ENCODE data around the gene DDX28. TPM values are rescaled to one million over a fixed set of nuclear protein-coding genes. Genes with fewer than 3 reads are reported as not detected.

The DDX28 gene
- total RNA-seq, 1 experiment from 2014 or later = 15.1 TPM

Other genes with a start within 250 kb of the DDX28 start
- 1.7 and 3.2 TPM in 2 replicates for gene RANBP10, start 216.7 kb downstream of the DDX28 start, total RNA-seq (2014; rRNA removed; shearing (Covaris generic))
- 0.48 TPM in 1 of 2 replicates, not detected in the other for gene TSNAXIP1, start 216.3 kb downstream of the DDX28 start, total RNA-seq (2014; rRNA removed; shearing (Covaris generic))
- 39.5 and 43.7 TPM in 2 replicates for gene THAP11, start 180.9 kb downstream of the DDX28 start, total RNA-seq (2014; rRNA removed; shearing (Covaris generic))
- gene NUTF2, start 176.3 kb downstream of the DDX28 start, total RNA-seq (2014; rRNA removed; shearing (Covaris generic)) = 95.0 and 256 TPM in 2 replicates
- gene CENPT, start 175.5 kb downstream of the DDX28 start, total RNA-seq (2014; rRNA removed; shearing (Covaris generic)) = 12.0 and 20.8 TPM in 2 replicates
- gene EDC4, start 150.2 kb downstream of the DDX28 start, total RNA-seq (2014; rRNA removed; shearing (Covaris generic)) = 28.3 and 35.3 TPM in 2 replicates
- gene NRN1L, start 138.3 kb downstream of the DDX28 start, total RNA-seq (2014; rRNA removed; shearing (Covaris generic)) = not detected in 2 replicates
- gene PSKH1, start 130.0 kb downstream of the DDX28 start, total RNA-seq (2014; rRNA removed; shearing (Covaris generic)) = 7.7 and 8.1 TPM in 2 replicates
- 0.25 TPM in 1 of 2 replicates, not detected in the other for gene CTRL, start 91.4 kb downstream of the DDX28 start, total RNA-seq (2014; rRNA removed; shearing (Covaris generic))
- 48.7 and 65.7 TPM in 2 replicates for gene PSMB10, start 86.4 kb downstream of the DDX28 start, total RNA-seq (2014; rRNA removed; shearing (Covaris generic))
- 1.1 TPM in 1 of 2 replicates, not detected in the other for gene LCAT, start 79.1 kb downstream of the DDX28 start, total RNA-seq (2014; rRNA removed; shearing (Covaris generic))
- 9.3 and 13.9 TPM in 2 replicates for gene SLC12A4, start 54.6 kb downstream of the DDX28 start, total RNA-seq (2014; rRNA removed; shearing (Covaris generic))
- gene DPEP3, start 42.7 kb downstream of the DDX28 start, total RNA-seq (2014; rRNA removed; shearing (Covaris generic)) = not detected in 2 replicates
- not detected in 2 replicates for gene DPEP2, start 23.7 kb downstream of the DDX28 start, total RNA-seq (2014; rRNA removed; shearing (Covaris generic))
- not detected in 2 replicates for gene DPEP2NB, start 7.3 kb downstream of the DDX28 start, total RNA-seq (2014; rRNA removed; shearing (Covaris generic))
- 23.6 and 25.3 TPM in 2 replicates for gene DUS2, start 52 bp upstream of the DDX28 start, total RNA-seq (2014; rRNA removed; shearing (Covaris generic))
- gene NFATC3, start 62.1 kb upstream of the DDX28 start, total RNA-seq (2014; rRNA removed; shearing (Covaris generic)) = 22.3 and 24.9 TPM in 2 replicates
- 0.21 TPM in 1 of 2 replicates, not detected in the other for gene ESRP2, start 212.9 kb upstream of the DDX28 start, total RNA-seq (2014; rRNA removed; shearing (Covaris generic))
- gene PLA2G15, start 222.1 kb upstream of the DDX28 start, total RNA-seq (2014; rRNA removed; shearing (Covaris generic)) = 14.8 and 22.1 TPM in 2 replicates
- 16.7 and 20.7 TPM in 2 replicates for gene SLC7A6, start 241.3 kb upstream of the DDX28 start, total RNA-seq (2014; rRNA removed; shearing (Covaris generic))

Measured in H4 (cell line).